HG03045 (cell line): ENCODE results near the gene FIGNL1.
A peak's percentile ranks its signal among the peaks of the same experiment; 100 is the strongest.
"Not testable (repeated sequence)": the region's sequence is repeated elsewhere in the genome, so short reads cannot be mapped to it uniquely, and the experiment has no call there.

Experiments used
- ATAC-seq: cut with Tn5 transposase; IDR thresholded peaks from one replicate; pipeline ENCODE4 v1.9.1; 2021; ENCODE audit warnings: mild to moderate bottlenecking, moderate library complexity; ENCODE audit not compliant: unreplicated experiment

The FIGNL1 gene

DNA sequence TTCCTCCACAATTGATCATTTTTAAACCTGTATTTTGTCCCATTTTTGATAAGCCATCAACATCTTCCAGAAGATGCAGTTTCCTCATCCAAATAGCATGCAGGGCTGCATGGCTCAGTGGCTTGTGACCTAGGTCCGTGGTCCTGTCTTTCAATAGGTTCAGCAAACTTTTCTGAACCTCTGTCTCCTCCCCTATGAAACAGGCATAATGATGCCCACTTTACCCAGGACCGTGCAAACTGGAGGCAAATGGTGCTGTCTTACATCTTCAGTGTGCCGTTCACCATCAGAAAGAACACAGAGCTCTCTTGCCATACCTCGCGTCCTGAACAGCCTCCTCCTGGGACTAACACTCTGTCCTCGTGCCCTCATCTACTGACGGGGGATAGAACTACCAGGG, 22.3 kb upstream of the FIGNL1 start:
- ATAC-seq: no peak

DNA sequence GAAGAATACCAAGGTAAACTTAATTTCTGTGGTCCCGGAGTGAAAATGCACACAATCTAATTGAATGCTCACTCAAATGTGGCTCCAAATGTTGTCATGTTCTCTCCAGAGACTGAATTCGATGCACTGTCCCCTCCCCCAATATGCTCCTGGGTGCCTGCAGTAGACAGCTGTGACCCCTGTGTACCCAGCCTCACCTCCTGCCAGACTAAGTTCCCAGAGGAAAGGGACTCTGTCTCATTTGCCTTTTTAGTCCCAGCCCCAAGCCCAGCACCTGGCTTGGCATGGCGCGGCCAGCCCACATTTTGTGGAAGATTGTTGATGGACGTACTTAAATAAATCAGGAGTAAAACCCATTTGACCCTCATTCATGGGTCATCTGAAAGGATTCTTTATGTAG, 21.8 kb upstream of the FIGNL1 start:
- no peak for ATAC-seq

DNA sequence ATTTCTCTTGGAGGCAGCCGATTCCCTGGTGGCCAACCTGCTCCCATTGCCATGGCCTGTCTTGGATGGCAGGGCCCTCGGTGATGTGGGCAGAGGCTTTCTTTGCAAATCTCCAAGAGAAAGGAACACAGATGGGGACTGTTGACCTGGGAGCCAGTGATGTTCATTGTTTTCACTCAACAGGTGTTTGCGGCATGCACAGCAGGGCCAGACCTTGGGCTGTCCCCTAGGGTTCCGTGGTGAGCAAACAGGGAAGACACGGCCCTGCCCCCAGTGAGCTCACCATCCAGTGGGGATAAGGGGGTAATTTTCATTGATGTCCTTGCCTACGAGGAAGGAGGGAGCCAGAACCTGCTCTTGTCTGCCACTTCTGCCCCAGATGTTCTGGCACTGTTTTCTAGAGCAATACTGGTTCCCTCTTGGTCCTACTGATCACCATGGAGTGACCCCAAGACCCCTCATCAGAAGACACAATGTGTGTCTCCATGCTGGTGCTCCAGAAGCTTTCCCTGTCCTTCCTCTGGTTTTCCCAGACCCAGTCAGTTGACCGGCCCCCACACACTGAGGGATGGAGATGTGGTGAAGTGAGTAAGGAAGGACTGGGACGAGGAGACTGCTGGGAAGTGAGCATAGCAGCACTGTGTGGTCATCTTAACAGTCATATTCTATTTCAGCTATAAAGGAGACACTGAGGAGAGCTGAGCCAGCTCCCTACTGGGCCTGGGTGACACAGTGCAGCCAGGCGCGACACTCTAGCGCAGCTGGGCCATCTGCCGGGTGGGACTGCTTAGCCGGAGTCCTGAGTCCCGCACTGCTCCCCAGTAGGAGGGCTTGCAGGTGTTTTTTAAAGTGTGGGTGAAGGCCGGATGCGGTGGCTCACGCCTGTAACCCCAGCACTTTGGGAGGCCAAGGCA, 20.4 kb upstream of the FIGNL1 start:
- no peak for ATAC-seq

DNA sequence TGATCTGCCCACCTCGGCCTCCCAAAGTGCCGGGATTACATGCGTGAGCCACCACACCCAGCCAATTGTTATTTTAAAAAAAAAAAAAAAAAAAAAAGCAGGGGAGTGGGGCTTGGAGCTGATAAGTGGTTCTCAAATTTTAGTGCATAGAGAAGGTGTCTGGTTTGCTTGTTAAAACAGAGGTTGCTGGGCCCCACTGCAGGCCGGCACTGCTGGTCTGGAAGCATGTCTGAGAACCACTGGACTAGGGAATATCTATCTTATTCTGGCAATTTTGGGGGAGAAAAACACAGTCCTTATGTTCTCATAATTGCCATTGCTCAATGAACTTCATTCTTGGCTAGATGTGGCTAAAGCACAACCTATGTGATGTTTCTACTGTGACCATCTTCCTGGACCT, 19.0 kb upstream of the FIGNL1 start:
- no peak for ATAC-seq

DNA sequence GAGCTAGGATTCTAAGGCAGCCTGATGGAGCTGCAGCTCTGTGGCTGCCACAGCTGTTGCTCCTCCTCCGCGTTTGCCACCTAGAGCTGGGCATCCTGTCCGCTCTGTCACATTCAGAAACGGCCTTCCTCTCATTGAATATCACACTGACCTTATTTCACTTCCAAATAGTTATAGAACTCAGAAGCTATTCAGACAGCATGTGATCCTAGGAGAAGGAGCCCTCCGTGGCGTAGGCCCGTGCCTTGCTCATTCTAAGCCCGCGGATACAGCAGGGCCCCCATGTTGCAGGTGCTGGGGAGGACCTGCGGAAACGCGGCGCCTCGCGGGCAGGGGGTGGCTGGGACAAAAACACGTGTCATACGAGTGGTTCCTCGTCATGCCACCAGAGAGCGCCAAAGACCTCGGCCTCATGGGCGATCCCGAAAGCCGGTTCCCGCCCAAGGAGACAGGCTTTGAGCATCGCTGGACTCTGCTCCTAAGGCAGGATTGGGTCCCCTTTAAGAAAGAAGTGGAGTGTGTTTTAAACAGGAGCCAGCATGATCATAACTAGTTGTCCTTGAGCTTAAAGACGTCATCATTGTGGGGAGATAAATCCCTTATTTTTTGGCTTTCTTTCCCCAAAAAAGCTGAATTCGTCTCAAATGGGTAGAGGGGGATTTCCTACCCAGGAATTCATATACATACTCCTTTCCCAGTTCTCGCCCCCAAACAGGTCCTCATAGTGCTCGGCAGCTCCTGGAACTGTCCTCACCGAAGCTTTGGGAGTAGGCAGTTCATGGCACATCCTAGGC, 17.9 kb upstream of the FIGNL1 start:
- ATAC-seq: peak; percentile 77

DNA sequence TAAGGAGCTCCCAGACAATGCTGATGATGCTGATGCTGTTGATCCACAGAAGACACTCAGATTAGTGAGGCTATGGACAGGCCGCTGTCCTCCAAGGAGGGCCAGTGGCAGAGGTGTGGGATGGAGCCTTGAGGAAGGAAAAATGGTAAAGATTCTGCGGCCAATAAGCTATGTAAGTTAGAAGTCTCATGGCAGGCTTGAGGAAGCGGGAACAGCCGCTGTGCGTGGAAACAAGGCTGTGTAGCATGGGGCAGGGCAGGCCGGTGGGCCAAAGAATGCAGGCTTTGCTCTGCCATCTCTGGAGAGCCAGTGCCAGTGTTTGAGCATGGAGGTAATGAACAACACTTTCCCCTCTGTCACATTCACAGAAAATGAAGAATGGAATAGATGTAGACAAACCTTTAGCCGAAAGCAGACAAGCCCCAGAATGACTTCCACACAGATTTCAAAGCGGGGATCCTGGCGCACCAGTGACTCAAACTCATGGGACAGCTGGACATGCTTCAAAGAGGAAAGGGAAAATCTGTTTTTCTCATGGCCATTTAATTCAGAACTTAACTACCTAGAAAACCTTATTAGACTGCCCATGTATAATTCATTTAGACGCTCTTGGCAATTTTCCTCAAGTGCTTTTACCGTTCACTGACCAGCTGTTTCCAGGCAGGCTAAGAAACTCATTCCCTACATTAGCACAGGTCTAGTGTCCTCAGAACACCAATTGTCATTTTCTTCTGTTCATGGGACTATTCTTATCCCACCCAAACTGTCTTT, 16.9 kb upstream of the FIGNL1 start:
- no peak for ATAC-seq

DNA sequence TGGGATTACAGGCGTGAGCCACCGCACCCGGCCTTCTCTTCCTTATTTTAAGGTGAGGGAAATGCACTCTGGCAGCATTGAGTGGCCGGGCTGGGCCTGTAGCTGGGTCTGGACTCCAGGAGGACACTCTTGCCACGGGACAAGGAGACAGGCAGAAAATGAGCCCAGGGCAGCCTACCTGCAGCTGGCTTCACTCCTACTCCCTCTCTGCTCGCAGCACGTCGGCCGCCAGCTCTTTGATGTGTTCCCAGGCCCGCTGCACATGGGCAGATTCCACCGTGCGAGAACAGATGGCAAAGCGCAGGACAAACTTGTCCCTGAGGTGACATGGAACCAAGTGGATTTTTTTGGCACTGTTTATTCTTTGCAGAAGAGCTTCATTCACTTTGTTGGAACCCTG, 12.9 kb upstream of the FIGNL1 start:
- ATAC-seq: no peak

DNA sequence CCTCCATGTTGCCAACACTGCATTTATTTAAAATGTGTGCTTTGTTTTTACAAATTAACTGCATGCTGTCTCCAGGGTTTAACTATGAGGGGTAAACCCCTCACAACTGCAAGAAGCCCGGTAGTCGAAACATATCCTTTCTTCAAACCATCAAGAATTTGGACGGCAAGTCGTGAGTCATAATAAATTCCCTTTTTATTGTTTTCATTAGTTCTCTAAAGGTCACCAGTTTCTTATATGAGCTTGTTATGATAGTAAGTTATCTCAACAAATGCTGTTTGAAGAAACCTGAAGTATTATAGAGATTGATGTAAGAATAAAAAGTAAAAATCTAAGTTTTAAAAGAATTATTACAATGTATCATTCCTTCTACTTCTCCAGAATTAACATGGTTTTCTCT, 12.2 kb upstream of the FIGNL1 start:
- ATAC-seq: no peak

DNA sequence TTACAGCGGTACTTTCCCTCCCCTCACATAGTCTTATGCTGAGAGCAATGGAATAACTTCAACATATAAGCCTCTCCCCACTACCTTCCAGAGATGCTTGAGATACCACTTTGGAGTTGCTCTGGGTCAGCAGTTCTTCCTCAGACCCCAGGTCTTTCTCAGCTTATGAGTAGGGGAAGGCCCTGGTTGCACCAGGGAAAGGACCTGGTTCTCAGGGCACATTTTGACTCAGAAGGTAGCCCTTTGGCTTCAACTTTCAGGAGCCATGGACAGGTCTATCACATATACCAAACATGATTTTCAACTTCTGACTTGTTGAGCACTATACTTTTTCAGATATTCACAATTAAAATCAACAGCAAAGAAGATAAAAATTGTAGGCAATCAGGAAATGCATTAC, 11.5 kb upstream of the FIGNL1 start:
- no peak for ATAC-seq

DNA sequence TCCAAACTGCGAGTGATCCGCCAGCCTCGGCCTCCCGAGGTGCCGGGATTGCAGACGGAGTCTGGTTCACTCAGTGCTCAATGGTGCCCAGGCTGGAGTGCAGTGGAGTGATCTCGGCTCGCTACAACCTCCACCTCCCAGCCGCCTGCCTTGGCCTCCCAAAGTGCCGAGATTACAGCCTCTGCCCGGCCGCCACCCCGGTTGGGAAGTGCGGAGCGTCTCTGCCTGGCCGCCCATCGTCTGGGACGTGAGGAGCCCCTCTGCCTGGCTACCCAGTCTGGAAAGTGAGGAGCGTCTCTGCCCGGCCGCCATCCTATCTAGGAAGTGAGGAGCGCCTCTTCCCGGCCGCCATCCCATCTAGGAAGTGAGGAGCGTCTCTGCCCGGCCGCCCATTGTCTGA, 9.0 kb upstream of the FIGNL1 start:
- not testable (repeated sequence) for ATAC-seq

DNA sequence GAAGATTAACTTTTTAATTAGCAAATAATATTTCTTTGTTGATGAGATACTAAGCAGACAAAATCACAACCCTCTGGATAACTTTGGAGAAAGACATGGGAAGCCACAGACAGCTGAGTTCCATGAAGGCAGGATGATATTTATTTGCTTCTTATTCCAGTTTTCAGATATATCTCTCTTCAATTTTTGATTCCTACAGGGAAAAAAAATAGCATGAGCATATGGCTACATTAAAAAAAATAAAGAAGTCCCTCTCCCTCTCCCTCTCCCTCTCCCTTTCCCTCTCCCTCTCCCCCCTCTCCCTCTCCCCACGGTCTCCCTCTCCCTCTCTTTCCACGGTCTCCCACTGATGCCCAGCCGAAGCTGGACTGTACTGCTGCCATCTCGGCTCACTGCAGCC, 8.5 kb upstream of the FIGNL1 start:
- ATAC-seq: not testable (repeated sequence)

DNA sequence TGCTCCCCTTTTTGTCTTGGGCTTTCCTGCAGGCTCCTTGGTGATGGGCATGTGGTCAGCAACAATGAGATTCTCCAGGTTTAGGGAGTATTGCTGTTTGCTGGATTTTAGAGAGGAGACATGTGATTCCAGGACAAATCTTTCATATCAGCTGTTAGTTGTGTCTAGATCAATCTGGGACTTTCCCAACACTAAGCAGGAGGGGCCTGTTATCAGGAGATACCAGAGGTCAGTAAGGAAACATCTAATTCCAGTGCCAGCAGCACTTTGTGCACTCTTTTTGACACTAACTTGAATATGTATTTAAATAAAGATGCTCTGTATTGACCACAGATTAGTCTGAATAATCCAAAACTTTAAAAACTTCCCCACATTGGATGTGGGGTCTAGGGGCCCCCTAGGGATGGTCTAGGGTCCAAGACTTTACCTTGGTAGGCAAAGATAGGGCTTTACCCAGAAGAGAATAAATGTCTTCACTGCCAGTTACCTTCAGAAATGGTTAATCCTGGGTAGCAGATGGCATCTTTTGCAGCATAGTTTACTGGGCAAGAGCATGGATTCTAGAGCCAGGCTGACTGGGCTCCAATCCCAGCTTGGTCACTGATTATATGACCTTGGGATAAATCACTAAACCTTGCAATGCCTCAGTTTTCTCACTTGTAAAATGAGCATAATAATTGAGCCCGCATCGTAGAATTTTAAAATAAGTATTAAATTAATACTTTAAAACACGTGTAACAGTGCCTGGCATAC, 6.4 kb upstream of the FIGNL1 start:
- ATAC-seq: no peak

DNA sequence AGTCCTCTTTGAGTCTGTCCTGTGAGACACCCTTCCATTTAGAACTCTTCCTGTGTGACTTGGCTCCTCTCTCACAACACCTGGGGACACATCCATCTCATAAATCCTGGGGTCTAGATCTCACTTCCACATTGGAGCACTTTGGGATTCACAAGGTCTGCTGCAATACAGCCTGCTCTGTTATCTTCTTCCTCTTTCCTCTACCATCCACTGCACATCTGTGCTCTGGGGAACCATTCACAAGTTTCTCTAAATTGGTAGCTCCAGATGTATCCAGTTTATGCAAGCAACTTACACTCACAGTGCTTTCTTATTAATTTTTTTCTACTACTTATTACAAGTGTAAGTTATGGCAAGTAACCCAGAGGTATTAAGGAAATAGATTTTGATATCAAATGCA, 5.5 kb upstream of the FIGNL1 start:
- no peak for ATAC-seq

DNA sequence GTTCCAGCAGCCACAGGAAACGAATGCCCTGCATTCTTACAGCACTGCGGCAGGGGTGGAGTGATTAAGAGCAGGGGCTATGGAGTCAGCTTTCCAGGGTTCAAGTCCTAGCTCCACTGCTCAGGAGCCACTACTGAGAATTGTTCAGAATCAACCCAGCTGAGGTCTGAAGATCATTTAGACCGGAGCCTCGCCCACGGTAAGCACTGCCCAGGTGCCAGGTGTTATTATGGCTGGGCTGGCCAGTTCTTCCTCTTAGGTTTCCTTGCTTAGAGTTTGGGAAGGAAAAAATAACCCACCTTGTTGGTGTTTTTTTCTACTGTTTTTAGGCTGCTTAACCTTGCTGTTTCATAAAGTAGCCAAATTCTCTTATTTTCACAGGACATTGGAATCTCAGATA, 4.8 kb upstream of the FIGNL1 start:
- ATAC-seq: no peak

DNA sequence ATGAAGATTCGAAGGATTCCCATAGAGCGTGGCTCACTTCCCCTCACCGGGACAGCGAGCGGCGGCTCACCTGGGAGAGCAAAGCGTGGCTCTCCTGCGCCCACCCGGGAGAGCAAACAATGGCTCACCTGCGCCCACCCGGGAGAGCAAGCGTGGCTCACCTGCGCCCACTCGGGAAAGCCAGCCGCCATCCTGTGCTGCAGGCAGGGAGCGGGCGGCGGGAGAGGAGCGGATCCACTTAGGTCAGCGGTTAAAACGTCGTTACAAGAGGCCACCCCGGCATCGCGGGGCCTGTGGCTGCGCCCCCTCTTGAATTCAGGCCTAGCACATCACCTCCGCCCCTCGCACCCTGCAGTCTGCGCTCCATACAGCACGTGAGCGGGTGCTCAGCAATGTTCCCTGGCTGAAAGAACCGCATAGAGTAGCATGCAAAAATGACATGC, 461 bp upstream of the FIGNL1 start:
- ATAC-seq: peak; percentile 27

DNA sequence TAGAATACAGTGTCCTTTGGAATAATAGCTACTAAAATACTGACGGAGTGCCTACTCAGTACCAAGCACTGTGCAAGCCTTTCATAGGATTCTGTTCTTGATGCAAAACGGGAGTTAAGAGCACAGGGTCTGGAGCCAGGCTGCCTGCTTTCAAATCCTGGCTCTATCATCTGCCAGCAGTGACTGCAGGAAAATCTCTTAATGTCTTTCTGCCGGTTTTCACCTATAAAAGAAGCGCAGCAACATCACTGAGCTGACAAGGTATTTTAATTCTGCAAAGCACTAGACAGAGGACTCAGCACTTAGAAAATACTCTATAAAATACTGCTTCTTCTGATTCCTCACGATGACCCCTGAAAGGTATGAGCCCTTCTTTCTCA, 659 bp downstream of the FIGNL1 start:
- ATAC-seq: no peak

DNA sequence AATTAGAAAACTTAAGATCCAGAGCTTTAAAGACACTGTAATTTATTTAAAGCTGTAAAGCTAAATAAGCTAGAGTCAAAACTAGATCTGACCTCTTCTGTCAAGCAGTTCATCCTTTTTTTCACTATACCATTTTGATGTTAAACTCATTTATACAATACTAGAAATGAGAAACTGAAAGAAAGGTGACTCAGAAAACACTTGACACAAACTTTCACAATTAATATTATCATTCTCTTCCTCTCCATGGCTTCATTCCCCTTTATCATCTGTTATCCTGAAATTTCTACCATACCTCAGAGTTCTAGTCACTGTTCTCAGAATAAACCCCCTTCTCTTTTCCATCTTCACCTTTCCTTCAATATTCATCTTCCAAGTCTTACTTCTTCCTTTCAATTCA, 1.3 kb downstream of the FIGNL1 start:
- ATAC-seq: no peak

DNA sequence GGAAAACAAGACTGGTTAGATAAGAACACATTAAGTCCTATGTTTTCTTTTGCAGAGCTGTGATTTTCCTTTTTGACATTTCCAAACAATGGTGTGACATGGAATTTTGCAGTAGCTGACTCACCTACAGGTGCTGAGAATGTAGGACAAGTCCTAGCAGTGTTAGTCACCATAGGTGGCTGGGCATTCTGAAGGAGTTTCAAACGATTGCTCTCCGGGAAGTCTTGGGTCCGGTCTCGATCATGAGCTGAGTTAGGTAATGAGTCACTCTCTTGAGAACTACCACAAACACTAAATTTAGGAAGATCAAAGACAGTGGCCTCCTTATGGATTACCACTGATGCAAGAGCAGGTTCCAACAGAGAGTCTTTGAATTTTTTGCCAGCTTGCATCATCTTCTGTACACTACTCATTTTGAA, 3.6 kb downstream of the FIGNL1 start:
- peak; percentile 28 for ATAC-seq

DNA sequence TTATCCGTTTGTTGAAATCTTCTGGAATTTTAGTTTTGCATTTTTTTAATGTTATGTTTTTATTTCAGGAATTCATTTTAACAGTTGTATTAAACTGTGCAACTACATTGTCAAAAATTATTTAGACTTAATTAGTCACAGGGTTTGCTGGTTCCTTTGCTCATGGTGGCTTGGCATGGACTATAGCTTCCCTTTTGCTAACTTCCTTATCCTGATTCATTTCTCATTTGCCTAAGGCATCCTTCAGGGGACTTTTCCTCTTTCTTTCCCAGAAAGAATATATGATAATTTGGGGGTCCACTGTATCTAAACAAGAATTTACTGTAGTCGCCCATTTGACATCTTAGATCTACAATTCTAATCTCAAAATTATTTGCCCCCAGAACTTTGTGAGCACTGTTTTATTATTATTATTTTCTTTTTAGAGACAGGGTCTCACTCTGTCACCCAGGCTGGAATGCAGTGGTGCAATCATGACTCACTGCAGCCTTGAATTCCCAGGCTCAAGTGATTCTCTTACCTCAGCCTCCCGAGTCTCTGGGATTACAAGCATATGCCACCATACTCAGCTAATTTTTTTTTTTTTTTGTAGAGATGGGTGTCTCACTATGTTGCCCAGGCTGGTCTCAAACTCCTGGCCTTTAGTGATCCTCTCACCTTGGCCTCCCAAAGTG, 13.9 kb downstream of the FIGNL1 start:
- no peak for ATAC-seq

DNA sequence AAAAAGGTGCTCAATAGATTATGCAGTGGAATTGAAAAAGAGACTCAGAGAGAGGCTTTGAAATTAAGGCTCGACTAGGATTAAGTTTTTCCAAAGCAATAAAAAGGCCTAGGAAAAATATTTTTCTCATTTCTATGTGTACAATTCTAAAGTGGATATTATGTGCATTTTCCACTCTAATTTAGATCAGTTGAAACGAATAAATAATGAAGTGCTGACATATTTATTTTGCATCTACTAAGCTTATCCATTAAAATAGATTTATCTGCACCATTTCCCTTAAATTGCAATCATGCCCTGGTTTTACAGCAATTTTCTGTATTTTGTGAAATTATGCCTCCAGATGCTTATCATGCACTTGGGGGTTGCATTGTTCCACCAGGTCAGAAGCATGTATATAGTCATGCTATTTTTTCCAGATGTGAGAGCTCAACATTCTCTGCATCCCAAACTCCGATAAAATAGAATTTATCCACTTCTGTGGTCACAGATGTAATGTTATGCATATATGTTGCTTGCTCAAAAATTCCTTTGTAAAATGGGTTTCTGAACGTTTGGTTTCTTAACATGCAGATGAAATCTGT, 18.3 kb downstream of the FIGNL1 start:
- ATAC-seq: no peak
